Measurements from ENCODE around the gene CORO2B.

DNA sequence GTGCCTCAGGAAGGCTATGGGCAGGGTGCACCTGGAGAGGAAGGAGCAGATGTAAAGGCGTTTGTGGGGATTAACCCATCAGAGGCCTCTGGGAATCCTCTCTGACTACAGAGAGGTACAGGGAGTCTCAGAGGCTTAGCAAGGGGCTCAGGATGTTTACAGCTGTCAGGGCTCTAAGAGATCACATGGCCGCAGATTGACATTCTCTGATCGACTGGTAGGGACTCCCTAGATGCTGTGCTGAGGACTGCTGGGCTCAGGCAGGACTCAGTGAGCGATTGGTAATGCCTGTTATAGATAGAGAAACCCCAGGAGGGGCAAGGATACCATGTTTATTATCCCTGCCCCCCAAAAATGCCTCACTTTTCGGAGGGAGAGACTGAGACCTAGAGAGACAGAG is 103.5 kb downstream of the CORO2B start:
- no peak for TF ChIP-seq CTCF (IDR thresholded peaks at IDR 0.05)
- TF ChIP-seq POLR2A (IDR thresholded peaks at IDR 0.05) = no peak
